ENCODE data around the gene C12orf42. TPM values are rescaled to one million over a fixed set of nuclear protein-coding genes. Genes with fewer than 3 reads are reported as not detected.

Gene C12orf42
- total and polyA plus RNA-seq, 10 of the 15 experiments (the other 5 are each of a cell fraction or from before 2014, with no cell fraction given) = 1.4 to 7.0 (median 2.4) TPM

DNA sequence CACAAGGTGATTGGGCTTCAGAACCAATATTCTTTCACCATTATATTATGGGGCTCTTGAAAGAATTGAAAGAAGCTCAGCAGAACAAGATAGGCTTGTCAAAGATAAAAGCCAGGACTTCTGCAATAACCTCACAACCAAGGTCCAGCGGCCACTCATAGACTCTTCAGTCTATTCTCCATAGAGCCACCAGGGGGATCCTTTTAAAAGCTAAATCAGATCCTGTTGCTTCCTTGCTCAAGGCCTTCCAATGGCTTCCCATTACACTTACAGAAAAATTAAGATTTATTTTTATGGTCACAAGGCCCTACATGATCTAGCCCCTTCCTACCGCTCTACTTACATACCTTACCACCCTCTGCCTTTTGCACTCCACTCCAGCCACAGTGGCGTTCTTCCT is 169.6 kb downstream of the C12orf42 start (continued):
- TF ChIP-seq RUNX3 (IDR thresholded peaks at IDR 0.05; ENCODE audit: low read length) (no peak), YY1 (IDR thresholded peaks at IDR 0.05; ENCODE audit: low read depth, low read length) (0 out of 2 replicates have a peak, but pooled peaks have one; percentile 30), POLR2AphosphoS5 (IDR thresholded peaks at IDR 0.05; ENCODE audit: low read length) (no peak), NKRF (conservative IDR thresholded peaks at IDR 0.05) (no peak), GABPA (IDR thresholded peaks at IDR 0.05; ENCODE audit: low read depth) (no peak), SMARCA5 (IDR thresholded peaks at IDR 0.05) (no peak), CTCF (IDR thresholded peaks at IDR 0.05 in 2 of 3, conservative IDR thresholded peaks at IDR 0.05 in 1 of 3; ENCODE audit: control insufficient read depth in 2 of 3, extremely low read depth in 1 of 3, insufficient read depth in 1 of 3, low read depth in 3 of 3, low read length in 3 of 3) (peak; percentile 26 to 42 (median 31); a peak in 4 of 6 replicates), CBX3 (IDR thresholded peaks at IDR 0.05; ENCODE audit: borderline replicate concordance, low read depth) (no peak)

GRCh38 chr12:103318566-103318965 is 177.2 kb downstream of the C12orf42 start:
- POLR2A ChIA-PET = no interaction called here
- CTCF ChIA-PET = no interaction called here

More at GRCh38 chr12:103318566-103318965, 177.2 kb downstream of the C12orf42 start:
- no peaks in the 10 kb centered on the region; the same call in 2 of the 3 replicates for H3K9me3 ChIP-seq (replicated peaks; ENCODE audit: control insufficient read depth, insufficient read depth, low read length)
- H3K27me3 ChIP-seq (replicated peaks in 1 of 2; ENCODE audit: control insufficient read depth in 2 of 2, insufficient read depth in 2 of 2, low read length in 1 of 2) = no peaks in the 10 kb centered on the region
- no peaks in the 10 kb centered on the region for H3K79me2 ChIP-seq (ENCODE audit: control insufficient read depth, insufficient read depth, low read length)
- WGBS (ENCODE audit: insufficient coverage, insufficient replicate concordance, low lambda C conversion rate, missing lambda C conversion rate) = 45% methylated on average over 2 of the region's 2 CpGs
- H3K36me3 ChIP-seq (ENCODE audit: control insufficient read depth in 2 of 2, insufficient read depth in 2 of 2, low read length in 1 of 2) = no peaks in the 10 kb centered on the region
- FAIRE-seq (no peak), ATAC-seq (no peak), DNase-seq (ENCODE audit: low read depth, low spot score) (no peak)
- no peak for TF ChIP-seq CTCF (IDR thresholded peaks at IDR 0.05 in 2 of 3, conservative IDR thresholded peaks at IDR 0.05 in 1 of 3; ENCODE audit: control insufficient read depth in 2 of 3, extremely low read depth in 1 of 3, insufficient read depth in 1 of 3, low read depth in 3 of 3, low read length in 3 of 3)
- TF ChIP-seq, protein P1, sequence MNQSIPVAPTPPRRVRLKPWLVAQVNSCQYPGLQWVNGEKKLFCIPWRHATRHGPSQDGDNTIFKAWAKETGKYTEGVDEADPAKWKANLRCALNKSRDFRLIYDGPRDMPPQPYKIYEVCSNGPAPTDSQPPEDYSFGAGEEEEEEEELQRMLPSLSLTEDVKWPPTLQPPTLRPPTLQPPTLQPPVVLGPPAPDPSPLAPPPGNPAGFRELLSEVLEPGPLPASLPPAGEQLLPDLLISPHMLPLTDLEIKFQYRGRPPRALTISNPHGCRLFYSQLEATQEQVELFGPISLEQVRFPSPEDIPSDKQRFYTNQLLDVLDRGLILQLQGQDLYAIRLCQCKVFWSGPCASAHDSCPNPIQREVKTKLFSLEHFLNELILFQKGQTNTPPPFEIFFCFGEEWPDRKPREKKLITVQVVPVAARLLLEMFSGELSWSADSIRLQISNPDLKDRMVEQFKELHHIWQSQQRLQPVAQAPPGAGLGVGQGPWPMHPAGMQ (IDR thresholded peaks at IDR 0.05; ENCODE audit: borderline replicate concordance) = no peak
- TF ChIP-seq RBBP5 (conservative IDR thresholded peaks at IDR 0.05) = no peak
- no peak for TF ChIP-seq RELA (IDR thresholded peaks at IDR 0.05; ENCODE audit: borderline replicate concordance, partially characterized antibody)
- TF ChIP-seq SPI1 (IDR thresholded peaks at IDR 0.05; ENCODE audit: borderline replicate concordance, insufficient read depth, low read depth, low read length) = no peak
- no peak for TF ChIP-seq HCFC1 (IDR thresholded peaks at IDR 0.05; ENCODE audit: low read length)
- ChIA-PET RAD21 (ENCODE audit: unreplicated experiment) (no interaction called here), SMC1A (ENCODE audit: uncharacterized antibody, unreplicated experiment) (interaction anchor here (0.6 to 1.0 kb wide), 2 partner anchors 175 to 1246 kb away, joined by 3 read pairs; no protein-coding TSS in a partner anchor)
- no peak overlapping the region for H3K27ac ChIP-seq (ENCODE audit: control insufficient read depth, insufficient read depth)
- no peak overlapping the region for H3K4me2 ChIP-seq (ENCODE audit: control insufficient read depth, insufficient read depth)
- H4K20me1 ChIP-seq (ENCODE audit: control insufficient read depth, insufficient read depth) = no peaks in the 10 kb centered on the region
- H2AFZ ChIP-seq (ENCODE audit: control insufficient read depth, low read depth, low read length) = no peak overlapping the region
- H3K4me3 ChIP-seq = no peak overlapping the region
- no peak overlapping the region for H3K9ac ChIP-seq (ENCODE audit: control insufficient read depth, insufficient read depth, low read length)
- no TSS peak for BruUV-seq (replicated peaks)
- intact Hi-C loops (cut with micrococcal nuclease; ENCODE audit: unreplicated experiment) = no loop called here
- in situ Hi-C loops (cut with MboI) = no loop called here
- H3K4me1 ChIP-seq (ENCODE audit: control insufficient read depth, insufficient read depth, low read length) = no peaks in the 10 kb centered on the region

Measured in GM12878 (cell line).